Loucy (cell line): ENCODE measurements around the gene RC3H2.

Experiments
- EZH2phosphoT487 ChIP-seq: fragments of 200-600 bp; IDR thresholded peaks from 2 replicates; pipeline ENCODE4 v1.6.1; 2018; ENCODE audit warnings: antibody characterized with exemption, mild to moderate bottlenecking, moderate library complexity, borderline replicate concordance
- TF ChIP-seq, protein P1 (sequence below): fragments of 200-600 bp; sonication (generic); conservative IDR thresholded peaks from 2 replicates; pipeline ENCODE4 v1.5.1; 2014; ENCODE audit warnings: mild to moderate bottlenecking, antibody characterized with exemption, low read length

DNA sequence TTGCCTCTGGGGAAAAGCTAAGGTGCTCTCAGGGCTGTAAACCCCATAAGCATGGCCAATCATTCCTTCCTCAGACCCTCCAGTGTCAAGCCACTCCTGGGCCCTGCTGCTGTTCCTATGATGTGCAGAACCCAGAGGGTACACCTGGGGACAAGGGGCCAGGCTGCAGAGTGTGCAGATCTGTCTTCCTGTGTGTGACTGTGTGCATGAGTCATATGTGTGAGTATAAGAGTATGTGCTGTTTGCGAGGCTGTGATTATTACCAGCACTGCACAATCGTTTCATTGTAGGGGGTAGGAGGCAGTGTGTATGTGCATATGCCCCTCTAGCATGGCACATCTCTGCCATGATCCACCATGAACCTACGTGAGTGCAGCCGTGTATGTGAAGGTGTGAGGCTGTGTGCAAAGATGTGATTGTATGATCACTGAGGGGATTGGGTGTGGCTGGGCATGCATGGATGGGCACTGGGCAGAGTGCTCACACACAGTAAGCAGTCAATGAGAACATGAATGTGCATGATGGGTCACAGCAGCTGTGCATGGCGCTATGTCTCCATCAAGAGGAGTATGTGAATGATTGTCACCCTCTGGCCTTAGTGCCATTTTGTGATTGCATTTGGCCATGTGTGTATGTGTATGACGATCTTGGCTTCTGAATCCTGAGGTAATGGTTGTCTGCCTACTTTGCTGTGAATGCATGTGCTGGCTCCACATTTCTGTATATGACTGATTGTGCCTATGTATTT lies 107.7 kb downstream of the RC3H2 start:
- TF ChIP-seq, protein P1, sequence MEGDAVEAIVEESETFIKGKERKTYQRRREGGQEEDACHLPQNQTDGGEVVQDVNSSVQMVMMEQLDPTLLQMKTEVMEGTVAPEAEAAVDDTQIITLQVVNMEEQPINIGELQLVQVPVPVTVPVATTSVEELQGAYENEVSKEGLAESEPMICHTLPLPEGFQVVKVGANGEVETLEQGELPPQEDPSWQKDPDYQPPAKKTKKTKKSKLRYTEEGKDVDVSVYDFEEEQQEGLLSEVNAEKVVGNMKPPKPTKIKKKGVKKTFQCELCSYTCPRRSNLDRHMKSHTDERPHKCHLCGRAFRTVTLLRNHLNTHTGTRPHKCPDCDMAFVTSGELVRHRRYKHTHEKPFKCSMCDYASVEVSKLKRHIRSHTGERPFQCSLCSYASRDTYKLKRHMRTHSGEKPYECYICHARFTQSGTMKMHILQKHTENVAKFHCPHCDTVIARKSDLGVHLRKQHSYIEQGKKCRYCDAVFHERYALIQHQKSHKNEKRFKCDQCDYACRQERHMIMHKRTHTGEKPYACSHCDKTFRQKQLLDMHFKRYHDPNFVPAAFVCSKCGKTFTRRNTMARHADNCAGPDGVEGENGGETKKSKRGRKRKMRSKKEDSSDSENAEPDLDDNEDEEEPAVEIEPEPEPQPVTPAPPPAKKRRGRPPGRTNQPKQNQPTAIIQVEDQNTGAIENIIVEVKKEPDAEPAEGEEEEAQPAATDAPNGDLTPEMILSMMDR = no peak
- no peak for TF ChIP-seq EZH2phosphoT487
